Stimulated activated CD8-positive, alpha-beta memory T cell treated with anti-CD3 and anti-CD28 coated beads, Interleukin-4, amount 100 ng/mL, for 4 hours (primary cell): Measurements from ENCODE around the gene PPP1R3C.

ENCODE experiments used
- DNase-seq, 2 donors: peaks; one replicate each; pipeline ENCODE4 v3.0.0-alpha.2; 2020; ENCODE audit warnings: low read depth in 2 of 2, low spot score in 1 of 2

The PPP1R3C gene

DNA sequence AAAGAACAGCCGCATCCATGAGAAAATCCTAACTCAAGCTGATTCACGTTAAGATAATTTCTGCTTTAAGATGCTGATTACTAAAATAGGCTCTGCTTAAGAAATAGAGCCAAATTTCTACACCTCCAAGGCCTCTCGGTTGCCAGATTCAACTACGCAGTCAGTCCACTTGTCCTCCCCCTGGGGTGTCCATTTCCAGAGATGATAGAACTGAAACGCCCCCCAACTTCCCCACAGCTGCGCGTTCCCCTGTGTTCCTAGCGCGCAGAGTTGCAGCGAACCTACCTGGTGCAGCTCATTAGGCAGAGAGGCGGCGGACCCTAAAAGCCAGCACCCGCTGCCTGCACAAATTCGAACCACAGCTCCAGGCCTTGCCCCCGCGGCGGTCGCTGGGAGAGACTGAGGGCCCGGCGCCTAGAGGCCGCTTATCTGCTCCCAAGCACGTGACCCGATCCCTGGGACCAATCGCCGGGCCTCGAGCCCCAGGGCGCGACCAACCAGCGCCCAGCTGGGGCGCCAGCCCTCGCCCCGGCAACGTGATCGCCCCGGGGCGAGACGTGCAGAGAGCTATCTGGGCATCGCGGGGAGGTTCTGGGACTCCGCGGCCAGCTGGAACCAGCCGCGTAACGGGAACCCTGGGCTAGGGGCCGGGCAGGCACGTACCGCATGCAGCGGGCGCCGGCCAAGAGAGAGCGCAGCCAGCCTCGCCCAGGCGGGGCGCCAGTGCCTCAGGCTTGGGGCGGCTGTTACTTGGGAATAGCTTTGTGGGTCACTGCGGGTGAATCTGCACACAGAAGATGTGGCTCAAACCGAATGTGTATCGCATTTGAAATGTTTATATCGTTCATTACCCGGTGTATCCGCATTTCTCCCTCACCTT is at the start of gene PPP1R3C:
TSS of gene PPP1R3C (minus strand) at position 401 of the 880 bp plus-strand sequence. CDS start at position 299, 102 bp downstream.
- no peak for DNase-seq

DNA sequence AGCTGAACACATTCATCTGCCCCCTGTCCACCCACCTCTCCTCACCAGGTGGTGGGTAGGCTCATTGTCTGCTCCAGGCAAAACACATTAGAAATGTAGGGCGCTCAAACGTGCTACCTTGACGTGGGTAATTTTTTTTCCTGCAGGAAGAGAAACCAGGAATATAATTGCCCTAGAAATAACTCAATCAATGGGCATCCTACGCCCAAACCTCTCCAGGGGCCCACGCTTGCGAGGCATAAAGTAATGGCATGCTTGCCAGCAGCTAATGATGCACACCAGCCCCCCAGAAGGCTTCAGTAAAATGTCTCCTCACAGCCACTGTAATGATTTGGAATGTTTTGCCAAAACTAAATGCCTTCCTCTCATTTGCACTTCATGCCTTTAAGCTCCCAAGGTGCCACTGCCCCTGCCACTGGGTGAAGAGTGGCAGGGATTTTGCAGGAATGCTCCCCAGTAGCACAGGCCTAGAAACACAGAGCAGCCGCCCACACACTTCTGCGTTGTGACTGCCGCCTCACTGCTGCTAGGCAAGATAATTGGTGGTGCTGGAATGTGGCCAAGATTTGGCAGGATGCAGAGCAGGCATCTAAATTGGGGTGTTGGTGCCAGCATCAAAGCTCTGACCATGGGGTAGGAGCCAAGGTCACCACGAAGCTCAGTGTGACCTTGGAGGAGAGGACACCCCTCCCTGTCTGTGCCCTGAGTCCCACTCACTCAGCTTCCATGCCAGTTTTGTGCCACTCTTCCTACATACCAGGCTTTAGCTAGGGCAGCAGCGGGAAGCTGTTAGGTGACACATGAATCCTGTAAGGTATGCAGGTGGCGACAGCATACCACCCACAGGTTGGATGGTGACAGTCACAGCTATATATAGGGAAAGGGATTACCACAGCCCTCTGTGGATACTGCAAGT is 48.7 kb upstream of the PPP1R3C start:
- DNase-seq: no peak

DNA sequence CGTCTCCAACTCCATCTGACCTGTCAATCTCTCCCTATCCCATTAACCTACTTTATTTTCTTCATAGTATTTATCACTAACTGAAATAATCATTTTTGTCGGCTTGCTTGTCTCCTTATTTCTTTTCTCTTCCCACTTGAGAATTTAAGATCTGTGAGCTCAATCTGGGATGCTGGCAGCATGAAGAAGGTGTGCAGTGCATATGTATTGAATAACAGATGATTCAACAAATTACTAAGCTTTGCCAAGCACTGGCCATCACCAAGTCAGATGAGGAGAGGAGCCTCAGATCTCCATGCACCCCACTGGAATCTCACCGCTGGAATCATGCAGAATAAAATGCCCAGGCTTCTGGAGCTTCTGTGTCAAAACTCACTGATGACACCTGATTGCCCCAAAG is 47.6 kb upstream of the PPP1R3C start:
- DNase-seq: no peak

GRCh38 chr10:91679296-91679695 is 46.4 kb upstream of the PPP1R3C start:
- DNase-seq: no peak

- DNase-seq: no peak
These were observed 45.0 kb upstream of the PPP1R3C start for GRCh38 chr10:91677911-91678310.

DNA sequence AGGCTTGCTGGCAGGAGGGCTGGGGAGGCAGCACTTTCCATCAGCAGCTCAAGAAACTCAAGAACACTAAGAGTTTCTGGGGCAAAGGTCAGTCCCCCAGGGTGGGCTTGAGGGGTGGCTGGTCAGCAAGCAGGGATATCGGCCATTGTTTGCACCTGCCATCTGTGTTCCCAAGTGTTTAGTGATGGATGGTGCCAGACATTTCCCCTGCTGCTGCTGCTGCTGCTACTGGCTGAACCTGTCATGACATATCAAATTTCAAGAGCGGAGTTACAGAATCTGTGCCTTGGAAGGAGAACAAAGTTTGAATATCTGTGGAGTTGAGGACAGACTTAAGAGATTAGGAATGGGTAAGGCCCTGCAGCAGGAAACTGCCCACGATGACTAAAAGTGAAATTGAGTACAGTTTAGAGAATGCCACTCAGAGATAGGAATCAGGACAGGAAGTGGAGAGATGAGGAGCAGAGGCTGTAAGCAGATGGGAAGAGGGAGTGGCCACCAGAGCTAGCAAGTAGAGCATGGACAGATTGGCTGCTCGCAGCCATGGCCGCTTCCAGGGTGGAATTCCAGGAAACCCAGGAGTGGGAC is 39.2 kb upstream of the PPP1R3C start:
- no peak for DNase-seq

DNA sequence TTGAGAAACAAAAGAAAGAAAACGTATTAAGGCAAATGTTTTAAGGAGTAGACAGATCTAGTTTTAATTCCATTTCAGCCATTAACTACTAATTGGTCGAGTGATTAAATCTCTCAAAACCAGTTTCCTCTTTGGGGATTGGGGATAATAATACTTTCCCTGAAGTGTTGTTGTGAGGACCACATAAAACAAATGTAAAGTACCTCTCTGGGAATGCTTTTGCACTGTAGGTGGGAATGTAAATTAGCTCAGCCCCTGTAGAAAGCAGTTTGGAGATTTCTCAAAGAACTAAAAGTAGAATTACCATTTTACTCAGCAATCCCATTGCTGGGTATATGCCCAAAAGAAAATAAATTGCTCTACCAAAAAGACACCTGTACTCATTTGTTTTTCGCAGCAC is 36.0 kb upstream of the PPP1R3C start:
- no peak for DNase-seq

GRCh38 chr10:91665842-91666241 is 33.0 kb upstream of the PPP1R3C start:
- DNase-seq: no peak

DNA sequence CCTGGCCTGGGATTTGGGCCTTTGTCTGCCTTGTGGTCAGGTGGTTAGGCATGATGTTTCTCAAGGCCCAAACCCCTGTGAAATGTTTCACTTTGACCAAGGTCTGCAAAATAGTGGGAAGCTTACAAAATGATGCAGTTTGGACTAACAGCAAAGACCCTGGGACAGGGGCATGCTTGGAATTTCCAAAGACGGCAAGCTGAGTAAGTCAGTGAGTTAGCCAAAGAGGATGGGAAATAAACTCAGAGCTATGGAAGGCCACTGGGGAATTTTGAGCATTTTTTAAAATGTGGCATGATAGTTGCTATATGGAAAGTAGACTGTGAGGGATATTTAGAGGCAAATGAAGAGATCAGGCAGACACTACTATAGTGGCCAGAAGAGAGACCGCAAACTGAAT is 31.6 kb upstream of the PPP1R3C start:
- no peak for DNase-seq

DNA sequence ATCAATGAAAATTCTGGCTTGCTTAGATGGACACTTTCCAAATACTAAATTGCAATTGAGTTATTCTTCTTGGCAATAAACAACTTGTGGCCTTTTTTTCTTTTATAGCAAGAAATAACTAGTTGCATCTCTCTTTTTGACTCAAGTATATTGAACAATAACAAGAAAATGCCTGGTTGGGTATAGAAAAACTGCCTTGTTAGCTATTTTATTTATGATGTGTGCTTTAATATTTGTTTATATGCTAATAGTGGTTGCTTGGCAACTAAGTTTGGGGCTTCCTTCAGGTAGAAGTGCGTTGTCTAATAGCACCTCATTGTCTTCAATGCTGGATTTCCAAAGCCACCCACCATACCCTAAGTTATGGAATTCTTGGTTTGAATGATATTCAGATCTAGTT is 30.1 kb upstream of the PPP1R3C start:
- no peak for DNase-seq

GRCh38 chr10:91653219-91653870 is 20.5 kb upstream of the PPP1R3C start:
- DNase-seq: no peak

GRCh38 chr10:91652364-91652763 is 19.5 kb upstream of the PPP1R3C start:
- DNase-seq: no peak

GRCh38 chr10:91643700-91644099 is 10.8 kb upstream of the PPP1R3C start:
- no peak for DNase-seq

DNA sequence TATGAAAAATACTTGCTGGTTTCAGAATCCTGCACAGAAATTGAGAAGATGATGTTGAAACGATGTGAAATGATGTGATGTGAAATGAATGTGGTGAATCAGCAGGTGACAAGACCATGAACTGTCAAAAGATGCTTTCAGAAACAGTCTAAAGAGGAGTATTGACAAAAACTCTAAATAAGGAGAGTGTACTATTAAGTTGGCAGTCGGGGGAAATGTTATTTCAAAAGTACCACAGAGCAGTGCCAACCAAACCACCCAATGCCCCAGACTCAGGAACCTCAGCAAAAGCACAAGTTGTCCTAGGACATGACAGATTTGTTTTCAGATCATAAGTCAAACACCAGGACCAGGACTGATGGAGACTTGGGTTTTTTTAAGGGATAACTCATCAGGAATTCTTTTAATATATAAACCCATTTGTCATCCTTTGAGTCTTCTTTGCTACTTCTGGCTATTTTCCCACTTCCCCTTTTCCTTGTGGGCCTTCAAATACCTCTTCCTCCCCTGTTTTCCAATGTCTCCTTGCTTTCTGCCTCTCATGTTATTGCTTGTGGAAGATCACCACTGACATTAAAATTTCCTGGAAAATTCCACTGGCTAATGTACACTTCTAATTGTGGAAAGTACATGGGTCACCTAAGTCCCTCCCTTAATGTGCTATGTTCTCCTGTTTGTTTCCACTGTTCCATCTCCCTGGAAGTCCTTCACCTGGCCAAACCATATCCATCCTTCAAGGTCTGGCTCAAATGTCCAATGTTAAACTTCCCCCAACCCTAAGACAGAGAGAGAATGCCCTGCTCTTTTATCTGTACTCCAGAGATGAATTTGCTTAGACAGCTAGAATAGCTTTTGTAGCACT is 10.2 kb upstream of the PPP1R3C start:
- no peak for DNase-seq

DNA sequence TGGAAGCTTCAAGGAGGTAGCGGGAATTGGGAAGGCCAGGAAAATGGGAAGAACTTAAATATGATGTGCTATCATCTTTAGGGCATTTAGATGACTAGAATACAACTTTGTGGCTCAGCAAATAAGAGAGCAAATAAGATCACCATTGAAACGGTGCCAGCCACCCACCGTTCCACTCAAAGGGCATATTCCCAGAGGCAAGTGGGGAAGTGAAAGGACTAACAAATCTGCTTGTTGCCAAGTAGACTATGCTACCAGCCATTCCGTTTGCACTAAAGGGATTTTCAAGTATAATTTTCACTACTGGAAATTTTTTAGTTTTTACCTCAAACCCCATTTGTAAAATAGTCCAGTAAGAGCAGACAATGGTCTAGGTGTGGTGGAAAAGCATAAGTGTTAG is 4.0 kb upstream of the PPP1R3C start:
- DNase-seq: no peak

- DNase-seq: no peak
These were observed 2.8 kb upstream of the PPP1R3C start for GRCh38 chr10:91635401-91636400.

DNA sequence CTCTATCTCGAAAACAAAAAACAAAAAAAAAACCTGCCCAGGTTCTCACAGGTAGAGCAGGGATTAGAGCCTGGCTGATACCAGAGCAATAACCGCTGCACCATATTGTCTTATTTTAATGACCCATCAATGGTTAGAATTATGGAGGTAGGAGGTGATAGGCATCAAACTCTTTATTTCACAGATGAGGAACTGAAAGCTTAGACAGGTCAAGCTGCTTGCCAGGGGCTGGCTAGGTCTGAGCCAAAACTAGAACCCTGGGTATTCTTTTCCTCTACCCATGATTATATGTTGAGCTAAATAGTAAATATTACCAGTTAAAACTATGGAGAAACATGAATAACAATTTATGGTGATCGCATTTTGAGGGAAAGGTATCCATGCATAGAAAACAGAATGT is 2.0 kb upstream of the PPP1R3C start:
- DNase-seq: no peak

- DNase-seq: no peak
These were observed 1.4 kb upstream of the PPP1R3C start for GRCh38 chr10:91634246-91634645.

- DNase-seq: no peak
These were observed 2.2 kb downstream of the PPP1R3C start for GRCh38 chr10:91630625-91631024.
